GM12878 (cell line): ENCODE measurements around the gene SPINK9. TPM values are rescaled to one million over a fixed set of nuclear protein-coding genes. Genes with fewer than 3 reads are reported as not detected.

Experiments used
- ATAC-seq: fragments of 200-7000 bp; cut with Tn5 transposase; 3 replicates; pipeline ENCODE4 v1.9.1; 2020; ENCODE audit warnings: mild to moderate bottlenecking, moderate library complexity
- BruUV-seq: library from RNA; stranded (reverse); fragments of 400-500 nt; replicated peaks from 2 replicates; lab custom pipeline; 2021; lab: Mats Ljungman, UMichigan
- CTCF ChIA-PET: fragments of 300-600 bp; sonication (Branson Sonifier 250); formaldehyde crosslinking; extraction: SDS; loops from one replicate; lab custom pipeline; 2021; ENCODE audit warnings: inconsistent platforms; lab: Yijun Ruan, JAX
- POLR2A ChIA-PET: fragments of 350-600 bp; formaldehyde crosslinking; extraction: SDS; loops from one replicate; lab custom pipeline; 2021; ENCODE audit warnings: inconsistent platforms; lab: Charles Lee
- RAD21 ChIA-PET: fragments of 300-600 bp; sonication (Branson Sonifier 250); formaldehyde crosslinking; loops from one replicate; lab custom pipeline; 2023; ENCODE audit warnings: antibody characterized with exemption; ENCODE audit not compliant: unreplicated experiment; lab: Charles Lee
- SMC1A ChIA-PET: fragments of 300-600 bp; sonication (Branson Sonifier 250); formaldehyde crosslinking; loops from one replicate; lab custom pipeline; 2023; ENCODE audit not compliant: unreplicated experiment, uncharacterized antibody; lab: Charles Lee
- DNase-seq: peaks from one replicate; pipeline ENCODE4 v3.0.0-alpha.2; 2011; ENCODE audit warnings: low read depth, low spot score
- FAIRE-seq: peaks from 3 replicates; lab custom pipeline; 2011; peaks lifted over from hg19 to GRCh38; lab: Jason Lieb, UNC
- H2AFZ ChIP-seq: 2 replicates; pipeline ENCODE4 v1.6.0; 2011; ENCODE audit warnings: low read depth, low read length, control low read depth; ENCODE audit not compliant: control insufficient read depth
- H3K27ac ChIP-seq: 2 replicates; pipeline ENCODE4 v1.5.1; 2011; ENCODE audit warnings: control low read depth; ENCODE audit not compliant: control insufficient read depth, insufficient read depth
- H3K27me3 ChIP-seq, 2 experiments: replicated peaks in 1 of 2; 2 replicates each; pipeline versions ENCODE4 v1.6.0 to v1.6.1; 2011; ENCODE audit warnings: low read length in 1 of 2; ENCODE audit not compliant: control insufficient read depth in 2 of 2, insufficient read depth in 2 of 2
- H3K36me3 ChIP-seq, 2 experiments: 2 replicates each; pipeline ENCODE4 v1.5.1; 2011; ENCODE audit warnings: low read length in 1 of 2; ENCODE audit not compliant: control insufficient read depth in 2 of 2, insufficient read depth in 2 of 2
- H3K4me1 ChIP-seq: 2 replicates; pipeline ENCODE4 v1.6.1; 2011; ENCODE audit warnings: mild to moderate bottlenecking, low read length, moderate library complexity, mixed read lengths; ENCODE audit not compliant: control insufficient read depth, insufficient read depth
- H3K4me2 ChIP-seq: 2 replicates; pipeline ENCODE4 v1.6.0; 2011; ENCODE audit warnings: control low read depth; ENCODE audit not compliant: control insufficient read depth, insufficient read depth
- H3K4me3 ChIP-seq: fragments of 200-600 bp; sonication (generic); 2 replicates; pipeline ENCODE4 v1.5.1; 2016
- H3K79me2 ChIP-seq: 2 replicates; pipeline ENCODE4 v1.6.0; 2011; ENCODE audit warnings: low read length; ENCODE audit not compliant: control insufficient read depth, insufficient read depth
- H3K9ac ChIP-seq: 2 replicates; pipeline ENCODE4 v1.8.0; 2011; ENCODE audit warnings: low read length, control low read depth, mixed read lengths; ENCODE audit not compliant: control insufficient read depth, insufficient read depth
- H3K9me3 ChIP-seq: replicated peaks from 3 replicates; pipeline ENCODE4 v1.5.1; 2011; ENCODE audit warnings: mild to moderate bottlenecking, low read length; ENCODE audit not compliant: control insufficient read depth, insufficient read depth
- H4K20me1 ChIP-seq: 2 replicates; pipeline ENCODE4 v1.6.0; 2011; ENCODE audit not compliant: control insufficient read depth, insufficient read depth
- ASH2L ChIP-seq: fragments of 300-600, 200-600 bp; sonication (generic); IDR thresholded peaks from 2 replicates; pipeline ENCODE4 v1.6.1; 2017; ENCODE audit warnings: low read depth, mild to moderate bottlenecking, borderline replicate concordance
- HDAC6 ChIP-seq: fragments of 200-600 bp; sonication (generic); IDR thresholded peaks from one replicate; pipeline ENCODE4 v1.8.0; 2017; ENCODE audit warnings: antibody characterized with exemption; ENCODE audit not compliant: unreplicated experiment
- JUNB ChIP-seq: IDR thresholded peaks from 2 replicates; pipeline ENCODE4 v1.6.1; 2016; ENCODE audit warnings: antibody characterized with exemption, mild to moderate bottlenecking
- NBN ChIP-seq: fragments of 450-650 bp; IDR thresholded peaks from 2 replicates; pipeline ENCODE4 v1.6.1; 2016
- SPI1 ChIP-seq: IDR thresholded peaks from 2 replicates; pipeline ENCODE4 v1.6.1; 2011; ENCODE audit warnings: low read depth, mild to moderate bottlenecking, low read length, moderate library complexity, borderline replicate concordance; ENCODE audit not compliant: insufficient read depth
- WGBS: methylation state at CpG from one replicate; pipeline ENCODE4 v1.1.6; 2016; ENCODE audit warnings: low lambda C conversion rate; ENCODE audit not compliant: insufficient replicate concordance, insufficient coverage; ENCODE audit errors: missing lambda C conversion rate; 5-methylcytosine and 5-hydroxymethylcytosine counted together
- in situ Hi-C: fragments of 300-500 bp; cut with MboI; formaldehyde crosslinking; loops from 9 replicates; pipeline ENCODE4 v1.14.3; 2018; ENCODE audit warnings: mixed read lengths
- intact Hi-C: fragments of 100-400 bp; cut with micrococcal nuclease; formaldehyde crosslinking; loops from one replicate; pipeline ENCODE4 v1.14.2; 2022; ENCODE audit not compliant: unreplicated experiment
- polyA plus RNA-seq, 11 experiments: library from polyadenylated mRNA; depleted of rRNA in 4 of 11; unstranded in 6 of 11; stranded (reverse) in 5 of 11; fragments of >200 nt; fragmentation: Nextera tagmentation in 4 of 11; fragmentation: Illumina TruSeq in 1 of 11; extraction: Ambion mirVana in 4 of 11; extraction: Trizol in 1 of 11; gene quantifications; 1 replicate in 1 of 11; 2 replicates in 10 of 11; pipeline versions ENCODE4 v1.2.1 to v1.2.3, GENCODE V29; 2011 to 2016; ENCODE audit warnings: inconsistent platforms in 2 of 11, missing spikeins in 2 of 11, low read depth in 1 of 11
- small RNA-seq: library from RNA; depleted of rRNA; stranded (forward); fragments of <200 nt; gene quantifications from one replicate; pipeline ENCODE3, GENCODE V24; 2014
- total RNA-seq, 4 experiments: library from RNA; depleted of rRNA in 3 of 4; stranded (reverse); fragments of >200 nt in 3 of 4; fragmentation: Illumina TruSeq in 1 of 4; extraction: Trizol in 1 of 4; gene quantifications; 2 replicates each; pipeline versions ENCODE4 v1.2.1 to v1.2.3, GENCODE V29; 2013 to 2021

The SPINK9 gene
- total and polyA plus RNA-seq, 10 of the 15 experiments (the other 5 are each of a cell fraction or from before 2014, with no cell fraction given), result not detected

DNA sequence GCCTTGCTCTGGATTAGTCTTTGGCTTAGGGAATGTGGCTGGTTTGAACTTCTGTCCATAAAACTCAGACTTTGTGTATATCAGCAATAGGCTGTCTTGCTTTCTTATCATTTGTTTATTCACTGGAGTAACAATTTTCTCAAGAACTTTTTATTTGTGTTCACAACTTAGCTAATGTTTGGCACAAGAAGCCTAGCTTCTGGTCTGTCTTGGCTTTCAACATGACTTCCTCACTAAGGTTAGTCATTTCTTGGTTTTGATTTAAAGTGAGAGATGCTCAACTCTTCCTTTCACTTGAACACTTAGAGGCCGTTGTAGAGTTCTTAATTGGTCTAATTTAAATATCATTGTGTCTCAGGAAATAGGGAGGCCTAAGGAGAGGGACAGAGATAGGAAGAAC is 53.3 kb downstream of the SPINK9 start:
- SMC1A ChIA-PET, result interaction anchor here (0.6 to 1.0 kb wide), 3 partner anchors 13 to 1104 kb away, joined by 3 to 4 read pairs (median 4); no protein-coding TSS in a partner anchor
- in situ Hi-C loops, result no loop called here

More for the DNA sequence above, 53.3 kb downstream of the SPINK9 start:
- H3K4me1 ChIP-seq, result peaks cover 5% of the 10 kb centered on the region
- DNase-seq (no peak), FAIRE-seq (peak; percentile 49), ATAC-seq (no peak)
- intact Hi-C loops, result no loop called here
- ChIA-PET CTCF (interaction anchor here (1.1 to 1.3 kb wide), 2 partner anchors 14 to 30 kb away, joined by 4 read pairs; no protein-coding TSS in a partner anchor), RAD21 (interaction anchor here (1.5 kb wide), 1 partner anchor 16 kb away, joined by 3 read pairs; no protein-coding TSS in a partner anchor), POLR2A (interaction anchor here (1.2 kb wide), 1 partner anchor 10 kb away, joined by 3 read pairs; no protein-coding TSS in a partner anchor)
- WGBS, result 0% methylated on average over 1 of the region's 1 CpG
- H3K27me3 ChIP-seq, result no peaks in the 10 kb centered on the region
- no peak overlapping the region for H2AFZ ChIP-seq
- no peaks in the 10 kb centered on the region for H4K20me1 ChIP-seq
- no peak overlapping the region for H3K4me3 ChIP-seq
- H3K79me2 ChIP-seq, result peaks cover 56% of the 10 kb centered on the region
- peak overlapping the region; percentile 46; the same call in 1 of the 2 replicates for H3K4me2 ChIP-seq
- no peak overlapping the region for H3K27ac ChIP-seq
- BruUV-seq, result no TSS peak
- H3K36me3 ChIP-seq, result 0 out of 4 replicates have a peak, but pooled peaks cover 0 to 2% of the 10 kb centered on the region in 2 experiments
- TF ChIP-seq NBN, result no peak
- peak; percentile 34 for TF ChIP-seq JUNB
- no peak for TF ChIP-seq SPI1
- no peak for TF ChIP-seq HDAC6
- TF ChIP-seq ASH2L, result no peak
- TF ChIP-seq, all 136 proteins: peak for 1
- no peak overlapping the region for H3K9ac ChIP-seq
- no peaks in the 10 kb centered on the region for H3K9me3 ChIP-seq

Small RNA genes lying within 50 kb of the gene (small RNA-seq; reads per million reads assigned to genes)
- not detected for gene RF00017

Other genes starting within 250 kb of the SPINK9 start
- not detected in 2 replicates for gene SPINK14, start 167.0 kb upstream of the SPINK9 start, total RNA-seq (2014; rRNA removed)
- gene SPINK14, start 167.0 kb upstream of the SPINK9 start, total RNA-seq (2014; rRNA removed; fragmentation: Illumina TruSeq; extraction: Trizol), result not detected in 2 replicates
- not detected in 2 replicates for gene SPINK14, start 167.0 kb upstream of the SPINK9 start, total RNA-seq (2021)
- not detected in 2 replicates for gene SPINK14, start 167.0 kb upstream of the SPINK9 start, polyA plus RNA-seq (2011; rRNA removed)
- gene SPINK14, start 167.0 kb upstream of the SPINK9 start, polyA plus RNA-seq (2014; fragmentation: Illumina TruSeq; extraction: Trizol), result not detected in 2 replicates
- gene SPINK14, start 167.0 kb upstream of the SPINK9 start, polyA plus RNA-seq (2014; fragmentation: Nextera tagmentation; extraction: Ambion mirVana), result not detected
- gene SPINK14, start 167.0 kb upstream of the SPINK9 start, polyA plus RNA-seq (2014; rRNA removed), result not detected in 2 replicates
- gene SPINK14, start 167.0 kb upstream of the SPINK9 start, polyA plus RNA-seq (2016; fragmentation: Nextera tagmentation; extraction: Ambion mirVana), result not detected
- not detected in 2 replicates for gene SPINK6, start 132.5 kb upstream of the SPINK9 start, total RNA-seq (2014; rRNA removed)
- not detected in 2 replicates for gene SPINK6, start 132.5 kb upstream of the SPINK9 start, total RNA-seq (2014; rRNA removed; fragmentation: Illumina TruSeq; extraction: Trizol)
- not detected in 2 replicates for gene SPINK6, start 132.5 kb upstream of the SPINK9 start, total RNA-seq (2021)
- gene SPINK6, start 132.5 kb upstream of the SPINK9 start, polyA plus RNA-seq (2011; rRNA removed), result not detected in 2 replicates
- gene SPINK6, start 132.5 kb upstream of the SPINK9 start, polyA plus RNA-seq (2014; fragmentation: Illumina TruSeq; extraction: Trizol), result not detected in 2 replicates
- gene SPINK6, start 132.5 kb upstream of the SPINK9 start, polyA plus RNA-seq (2014; fragmentation: Nextera tagmentation; extraction: Ambion mirVana), result not detected
- not detected in 2 replicates for gene SPINK6, start 132.5 kb upstream of the SPINK9 start, polyA plus RNA-seq (2014; rRNA removed)
- not detected for gene SPINK6, start 132.5 kb upstream of the SPINK9 start, polyA plus RNA-seq (2016; fragmentation: Nextera tagmentation; extraction: Ambion mirVana)
- not detected in 2 replicates for gene MARCOL, start 97.0 kb upstream of the SPINK9 start, total RNA-seq (2014; rRNA removed)
- not detected in 2 replicates for gene MARCOL, start 97.0 kb upstream of the SPINK9 start, total RNA-seq (2014; rRNA removed; fragmentation: Illumina TruSeq; extraction: Trizol)
- not detected in 2 replicates for gene MARCOL, start 97.0 kb upstream of the SPINK9 start, total RNA-seq (2021)
- gene MARCOL, start 97.0 kb upstream of the SPINK9 start, polyA plus RNA-seq (2011; rRNA removed), result 1.4 and 1.7 TPM in 2 replicates
- not detected in 2 replicates for gene MARCOL, start 97.0 kb upstream of the SPINK9 start, polyA plus RNA-seq (2014; fragmentation: Illumina TruSeq; extraction: Trizol)
- not detected for gene MARCOL, start 97.0 kb upstream of the SPINK9 start, polyA plus RNA-seq (2014; fragmentation: Nextera tagmentation; extraction: Ambion mirVana)
- not detected in 2 replicates for gene MARCOL, start 97.0 kb upstream of the SPINK9 start, polyA plus RNA-seq (2014; rRNA removed)
- not detected for gene MARCOL, start 97.0 kb upstream of the SPINK9 start, polyA plus RNA-seq (2016; fragmentation: Nextera tagmentation; extraction: Ambion mirVana)
- gene SPINK13, start 66.8 kb upstream of the SPINK9 start, total RNA-seq (2014; rRNA removed), result not detected in 2 replicates
- gene SPINK13, start 66.8 kb upstream of the SPINK9 start, total RNA-seq (2014; rRNA removed; fragmentation: Illumina TruSeq; extraction: Trizol), result not detected in 2 replicates
- gene SPINK13, start 66.8 kb upstream of the SPINK9 start, total RNA-seq (2021), result not detected in 2 replicates
- 0.16 and 0.55 TPM in 2 replicates for gene SPINK13, start 66.8 kb upstream of the SPINK9 start, polyA plus RNA-seq (2011; rRNA removed)
- gene SPINK13, start 66.8 kb upstream of the SPINK9 start, polyA plus RNA-seq (2014; fragmentation: Illumina TruSeq; extraction: Trizol), result not detected in 2 replicates
- gene SPINK13, start 66.8 kb upstream of the SPINK9 start, polyA plus RNA-seq (2014; fragmentation: Nextera tagmentation; extraction: Ambion mirVana), result under 1 TPM in 1 of 2 experiments, not detected in 1; 0.15 TPM
- 0.51 TPM in 1 of 2 replicates, not detected in the other for gene SPINK13, start 66.8 kb upstream of the SPINK9 start, polyA plus RNA-seq (2014; rRNA removed)
- not detected for gene SPINK13, start 66.8 kb upstream of the SPINK9 start, polyA plus RNA-seq (2016; fragmentation: Nextera tagmentation; extraction: Ambion mirVana)
- gene SPINK7, start 23.1 kb upstream of the SPINK9 start, total RNA-seq (2014; rRNA removed), result not detected in 2 replicates
- not detected in 2 replicates for gene SPINK7, start 23.1 kb upstream of the SPINK9 start, total RNA-seq (2014; rRNA removed; fragmentation: Illumina TruSeq; extraction: Trizol)
- gene SPINK7, start 23.1 kb upstream of the SPINK9 start, total RNA-seq (2021), result not detected in 2 replicates
- gene SPINK7, start 23.1 kb upstream of the SPINK9 start, polyA plus RNA-seq (2011; rRNA removed), result not detected in 2 replicates
- not detected in 2 replicates for gene SPINK7, start 23.1 kb upstream of the SPINK9 start, polyA plus RNA-seq (2014; fragmentation: Illumina TruSeq; extraction: Trizol)
- gene SPINK7, start 23.1 kb upstream of the SPINK9 start, polyA plus RNA-seq (2014; fragmentation: Nextera tagmentation; extraction: Ambion mirVana), result not detected
- gene SPINK7, start 23.1 kb upstream of the SPINK9 start, polyA plus RNA-seq (2014; rRNA removed), result not detected in 2 replicates
- not detected for gene SPINK7, start 23.1 kb upstream of the SPINK9 start, polyA plus RNA-seq (2016; fragmentation: Nextera tagmentation; extraction: Ambion mirVana)
- 40.7 and 49.5 TPM in 2 replicates for gene FBXO38, start 48.4 kb downstream of the SPINK9 start, total RNA-seq (2014; rRNA removed)
- 44.2 and 46.5 TPM in 2 replicates for gene FBXO38, start 48.4 kb downstream of the SPINK9 start, total RNA-seq (2014; rRNA removed; fragmentation: Illumina TruSeq; extraction: Trizol)
- gene FBXO38, start 48.4 kb downstream of the SPINK9 start, total RNA-seq (2021), result 30.6 and 34.0 TPM in 2 replicates
- gene FBXO38, start 48.4 kb downstream of the SPINK9 start, polyA plus RNA-seq (2011; rRNA removed), result 32.9 and 35.5 TPM in 2 replicates
- 40.0 and 44.6 TPM in 2 replicates for gene FBXO38, start 48.4 kb downstream of the SPINK9 start, polyA plus RNA-seq (2014; fragmentation: Illumina TruSeq; extraction: Trizol)
- gene FBXO38, start 48.4 kb downstream of the SPINK9 start, polyA plus RNA-seq (2014; fragmentation: Nextera tagmentation; extraction: Ambion mirVana), result 10 to 100 TPM in 1 of 2 experiments, 1 to 10 TPM in 1; 9.1 to 12.6 TPM
- gene FBXO38, start 48.4 kb downstream of the SPINK9 start, polyA plus RNA-seq (2014; rRNA removed), result 23.0 and 28.2 TPM in 2 replicates
- 10 to 100 TPM; 23.9 to 26.0 TPM for gene FBXO38, start 48.4 kb downstream of the SPINK9 start, polyA plus RNA-seq (2016; fragmentation: Nextera tagmentation; extraction: Ambion mirVana)